Ascending aorta (tissue), 2 donors: ENCODE results near the gene CDK11B. TPM values are rescaled to one million over a fixed set of nuclear protein-coding genes. Genes with fewer than 3 reads are reported as not detected.

Experiments
- DNase-seq, 2 donors: peaks; one replicate each; pipeline ENCODE4 v3.0.0-alpha.2; 2019; ENCODE audit warnings: low spot score in 2 of 2
- H3K27ac ChIP-seq, 2 donors: fragments of 200-600 bp; sonication (generic); one replicate each; pipeline ENCODE4 v1.5.1; 2016 to 2017; ENCODE audit warnings: mild to moderate bottlenecking in 1 of 2
- H3K27me3 ChIP-seq: fragments of 200-600 bp; sonication (generic); one replicate; pipeline ENCODE4 v1.5.1; 2017
- H3K36me3 ChIP-seq, 2 donors: fragments of 200-600 bp; sonication (generic); one replicate each; pipeline ENCODE4 v1.5.1; 2016
- H3K4me1 ChIP-seq, 2 donors: fragments of 200-600 bp; sonication (generic); one replicate each; pipeline ENCODE4 v1.5.1; 2016 to 2017; ENCODE audit warnings: mild to moderate bottlenecking in 1 of 2
- H3K4me3 ChIP-seq, 2 donors: fragments of 200-600 bp; sonication (generic); one replicate each; pipeline ENCODE4 v1.5.1; 2016 to 2017; ENCODE audit warnings: mild to moderate bottlenecking in 1 of 2
- H3K9me3 ChIP-seq, 2 donors: fragments of 200-600 bp; sonication (generic); one replicate each; pipeline ENCODE4 v1.5.1; 2016
- CTCF ChIP-seq, 3 experiments: fragments of 200-600 bp in 2 of 3; fragments of 450-650 bp in 1 of 3; sonication (generic) in 2 of 3; IDR thresholded peaks; one replicate each; pipeline ENCODE4 v1.5.1; 2016 to 2019; ENCODE audit warnings: antibody characterized with exemption in 3 of 3, mild to moderate bottlenecking in 1 of 3, moderate library complexity in 1 of 3
- intact Hi-C: fragments of 100-400 bp; cut with DNase I; formaldehyde crosslinking; loops from one replicate; pipeline ENCODE4 v1.15.1; 2023
- total RNA-seq: library from RNA; depleted of rRNA; stranded (reverse); fragments of >200 nt; gene quantifications from one replicate; pipeline ENCODE4 v1.1.0, GENCODE V29; 2016

Gene CDK11B
- total RNA-seq, 1 donor from 2014 or later, result 24.8 TPM

GRCh38 chr1:1606232-1606631 is 52.6 kb downstream of the CDK11B start:
- intact Hi-C loops, result no loop called here
- TF ChIP-seq CTCF (IDR thresholded peaks at IDR 0.05), result no peak
- no peaks in the 10 kb centered on the region for H3K36me3 ChIP-seq
- no peaks in the 10 kb centered on the region for H3K27me3 ChIP-seq
- no peaks in the 10 kb centered on the region for H3K4me1 ChIP-seq
- no peaks in the 10 kb centered on the region for H3K9me3 ChIP-seq
- no peak overlapping the region for H3K4me3 ChIP-seq
- DNase-seq, result no peak
- no peak overlapping the region for H3K27ac ChIP-seq

- Histone ChIP-seq H3K4me3 (no peak overlapping the region), H3K9me3 (no peaks in the 10 kb centered on the region), H3K36me3 (no peaks in the 10 kb centered on the region), H3K27me3 (peaks cover under 1% of the 10 kb centered on the region), H3K27ac (no peak overlapping the region), H3K4me1 (no peaks in the 10 kb centered on the region)
- DNase-seq, result no peak
- intact Hi-C loops, result no loop called here
- no peak for TF ChIP-seq CTCF (IDR thresholded peaks at IDR 0.05)
Measured at GRCh38 chr1:1605724-1606123, 53.1 kb downstream of the CDK11B start.

- no peak for DNase-seq
- peaks cover 6% of the 10 kb centered on the region for H3K27me3 ChIP-seq
- intact Hi-C loops, result no loop called here
- H3K27ac ChIP-seq, result no peak overlapping the region
- H3K4me1 ChIP-seq, result peaks cover 4 to 5% of the 10 kb centered on the region in 2 donors
- no peak for TF ChIP-seq CTCF (IDR thresholded peaks at IDR 0.05)
- H3K36me3 ChIP-seq, result no peaks in the 10 kb centered on the region
- no peak overlapping the region for H3K4me3 ChIP-seq
- H3K9me3 ChIP-seq, result no peaks in the 10 kb centered on the region
Measured at GRCh38 chr1:1605034-1605591, 53.7 kb downstream of the CDK11B start.

- intact Hi-C loops, result no loop called here
- Histone ChIP-seq H3K9me3 (no peaks in the 10 kb centered on the region), H3K4me3 (no peak overlapping the region), H3K27me3 (peaks cover 6% of the 10 kb centered on the region), H3K27ac (no peak overlapping the region), H3K4me1 (peaks cover 4 to 5% of the 10 kb centered on the region in 2 donors), H3K36me3 (no peaks in the 10 kb centered on the region)
- no peak for DNase-seq
- TF ChIP-seq CTCF (IDR thresholded peaks at IDR 0.05), result no peak
Measured at GRCh38 chr1:1604374-1605033, 54.3 kb downstream of the CDK11B start.

GRCh38 chr1:1603671-1604373 is 55.0 kb downstream of the CDK11B start:
- no peak for DNase-seq
- TF ChIP-seq CTCF (IDR thresholded peaks at IDR 0.05), result no peak
- Histone ChIP-seq H3K27me3 (peaks cover 6% of the 10 kb centered on the region), H3K4me1 (peaks cover 4 to 5% of the 10 kb centered on the region in 2 donors), H3K4me3 (no peak overlapping the region), H3K27ac (no peak overlapping the region), H3K36me3 (no peaks in the 10 kb centered on the region), H3K9me3 (no peaks in the 10 kb centered on the region)
- intact Hi-C loops, result no loop called here
